NCI-H774 (cell line): ENCODE data around the gene FARP1.
A peak's percentile ranks its signal among the peaks of the same experiment; 100 is the strongest.
"Not testable (repeated sequence)": the region's sequence is repeated elsewhere in the genome, so short reads cannot be mapped to it uniquely, and the experiment has no call there.

Experiments
- DNase-seq: peaks from one replicate; lab custom pipeline; 2025; lab: John Stamatoyannopoulos, UW

FARP1 gene

GRCh38 chr13:98262292-98262691 lies 119.4 kb downstream of the FARP1 start:
- DNase-seq, result no peak

GRCh38 chr13:98263841-98264240 lies 120.9 kb downstream of the FARP1 start:
- no peak for DNase-seq

GRCh38 chr13:98264877-98265276 lies 122.0 kb downstream of the FARP1 start:
- no peak for DNase-seq

GRCh38 chr13:98265692-98266551 lies 123.0 kb downstream of the FARP1 start:
- no peak for DNase-seq

- DNase-seq, result no peak
Observed at GRCh38 chr13:98267080-98267912, 124.4 kb downstream of the FARP1 start.

- DNase-seq, result no peak
Observed at GRCh38 chr13:98269386-98269785, 126.5 kb downstream of the FARP1 start.

GRCh38 chr13:98270819-98271218 lies 127.9 kb downstream of the FARP1 start:
- DNase-seq, result no peak

GRCh38 chr13:98271646-98272045 lies 128.8 kb downstream of the FARP1 start:
- DNase-seq, result not testable (repeated sequence)

GRCh38 chr13:98272549-98272948 lies 129.7 kb downstream of the FARP1 start:
- DNase-seq, result no peak

- no peak for DNase-seq
Observed at GRCh38 chr13:98273067-98273823, 130.4 kb downstream of the FARP1 start.

- DNase-seq, result no peak
Observed at GRCh38 chr13:98273824-98274742, 131.2 kb downstream of the FARP1 start.

GRCh38 chr13:98274921-98275487 lies 132.1 kb downstream of the FARP1 start:
- no peak for DNase-seq

GRCh38 chr13:98275681-98276171 lies 132.8 kb downstream of the FARP1 start:
- no peak for DNase-seq

- no peak for DNase-seq
Observed at GRCh38 chr13:98276486-98276885, 133.6 kb downstream of the FARP1 start.

GRCh38 chr13:98278068-98278724 lies 135.3 kb downstream of the FARP1 start:
- no peak for DNase-seq

GRCh38 chr13:98279473-98280175 lies 136.7 kb downstream of the FARP1 start:
- DNase-seq, result peak; percentile 48

GRCh38 chr13:98280176-98280510 lies 137.2 kb downstream of the FARP1 start:
- no peak for DNase-seq

GRCh38 chr13:98284679-98285078 lies 141.8 kb downstream of the FARP1 start:
- peak; percentile 41 for DNase-seq

GRCh38 chr13:98285317-98285716 lies 142.4 kb downstream of the FARP1 start:
- peak; percentile 72 for DNase-seq
